ENCODE data around the gene PMEPA1.

GRCh38 chr20:57661746-57662455 is 47.9 kb downstream of the PMEPA1 start:
- TF ChIP-seq CTCF (IDR thresholded peaks at IDR 0.05) (no peak), POLR2AphosphoS5 (IDR thresholded peaks at IDR 0.05) (no peak)
